MM.1S (cell line): ENCODE results near the gene STARD6.
"Not testable (repeated sequence)": the region's sequence is repeated elsewhere in the genome, so short reads cannot be mapped to it uniquely, and the experiment has no call there.

Experiments
- CTCF ChIP-seq: fragments of 300-600 bp; sonication (generic); IDR thresholded peaks from 2 replicates; pipeline ENCODE4 v1.5.1; 2016; ENCODE audit warnings: antibody characterized with exemption, low read length, mixed read lengths
- EZH2 ChIP-seq: fragments of 300-600 bp; sonication (generic); optimal IDR thresholded peaks from 2 replicates; pipeline ENCODE3; 2017; ENCODE audit warnings: low read depth, mild to moderate bottlenecking, antibody characterized with exemption, low read length, mixed read lengths
- EZH2phosphoT487 ChIP-seq: fragments of 300-600 bp; sonication (generic); IDR thresholded peaks from 2 replicates; pipeline ENCODE4 v1.6.1; 2018; ENCODE audit warnings: antibody characterized with exemption, low read length

GRCh38 chr18:54298991-54299390, 58.7 kb downstream of the STARD6 start:
- not testable (repeated sequence) for TF ChIP-seq CTCF, EZH2, EZH2phosphoT487
